Measurements from ENCODE around the gene G6PC3.
"Not testable (repeated sequence)": the region's sequence is repeated elsewhere in the genome, so short reads cannot be mapped to it uniquely, and the experiment has no call there.

Gene G6PC3

GRCh38 chr17:44082256-44082927, 11.9 kb downstream of the G6PC3 start:
- DNase-seq, result no peak

- no peak for DNase-seq
Measured at GRCh38 chr17:44083250-44083849, 12.8 kb downstream of the G6PC3 start.

- no peak for DNase-seq
Measured at GRCh38 chr17:44084131-44084538, 13.6 kb downstream of the G6PC3 start.

- no peak for DNase-seq
Measured at GRCh38 chr17:44084921-44085320, 14.4 kb downstream of the G6PC3 start.

GRCh38 chr17:44085908-44086307, 15.4 kb downstream of the G6PC3 start:
- no peak for DNase-seq

- DNase-seq, result peak in 32 of 56 donors; percentile 14 to 83 (median 46)
Measured at GRCh38 chr17:44086364-44087311, 16.1 kb downstream of the G6PC3 start.

GRCh38 chr17:44087319-44087718, 16.8 kb downstream of the G6PC3 start:
- no peak for DNase-seq

- DNase-seq, result no peak
Measured at GRCh38 chr17:44088254-44088653, 17.7 kb downstream of the G6PC3 start.

GRCh38 chr17:44091200-44091997, 20.9 kb downstream of the G6PC3 start:
- no peak for DNase-seq

GRCh38 chr17:44092051-44092450, 21.5 kb downstream of the G6PC3 start:
- DNase-seq, result no peak

- no peak for DNase-seq
Measured at GRCh38 chr17:44093231-44093900, 22.8 kb downstream of the G6PC3 start.

GRCh38 chr17:44094701-44095387, 24.3 kb downstream of the G6PC3 start:
- no peak for DNase-seq

GRCh38 chr17:44095388-44095646, 24.8 kb downstream of the G6PC3 start:
- no peak for DNase-seq

GRCh38 chr17:44095647-44096496, 25.3 kb downstream of the G6PC3 start:
- peak in 52 of 56 donors; percentile 26 to 85 (median 55) for DNase-seq

- peak in 9 of 56 donors; percentile 17 to 58 (median 33) for DNase-seq
Measured at GRCh38 chr17:44097110-44097958, 26.8 kb downstream of the G6PC3 start.

GRCh38 chr17:44101858-44102257, 31.3 kb downstream of the G6PC3 start:
- not testable (repeated sequence) for DNase-seq

GRCh38 chr17:44102849-44103622, 32.5 kb downstream of the G6PC3 start:
- no peak for DNase-seq
